ENCODE data around the gene SASH1. TPM values are rescaled to one million over a fixed set of nuclear protein-coding genes. Genes with fewer than 3 reads are reported as not detected.
A peak's percentile ranks its signal among the peaks of the same experiment; 100 is the strongest.

Gene SASH1
- total RNA-seq, 1 donor from 2014 or later, result 10.2 TPM

GRCh38 chr6:148470156-148470555 lies 127.5 kb downstream of the SASH1 start:
- Histone ChIP-seq H3K4me2 (no peak overlapping the region), H3K36me3 (no peaks in the 10 kb centered on the region), H3F3A (ENCODE audit: low read depth) (no peaks in the 10 kb centered on the region), H3K27ac (no peak overlapping the region), H3K4me1 (peaks cover 6% of the 10 kb centered on the region), H3K79me2 (ENCODE audit: low read depth) (no peaks in the 10 kb centered on the region), H3K4me3 (no peak overlapping the region), H2AFZ (replicated peaks) (no peak overlapping the region), H4K20me1 (ENCODE audit: low read depth) (no peaks in the 10 kb centered on the region), H3K27me3 (no peaks in the 10 kb centered on the region), H3K9me3 (ENCODE audit: low read depth) (no peaks in the 10 kb centered on the region), H3K9ac (no peak overlapping the region)
- H3K27ac Mint-ChIP-seq, result no peak overlapping the region
- H3K27me3 Mint-ChIP-seq (ENCODE audit: insufficient read depth, low read depth), result no peaks in the 10 kb centered on the region
- no peak for TF ChIP-seq EZH2phosphoT487 (IDR thresholded peaks at IDR 0.05)
- H3K36me3 Mint-ChIP-seq, result peaks cover 23% of the 10 kb centered on the region
- DNase-seq (ENCODE audit: low spot score), result no peak
- H3K4me1 Mint-ChIP-seq, result peaks cover 34% of the 10 kb centered on the region
- no peak overlapping the region for H3K4me3 Mint-ChIP-seq
- H3K9me3 Mint-ChIP-seq, result no peaks in the 10 kb centered on the region

GRCh38 chr6:148470606-148471465 lies 128.2 kb downstream of the SASH1 start:
- Histone ChIP-seq H4K20me1 (ENCODE audit: low read depth) (no peaks in the 10 kb centered on the region), H3K9ac (no peak overlapping the region), H3K36me3 (no peaks in the 10 kb centered on the region), H2AFZ (replicated peaks) (no peak overlapping the region), H3K4me3 (no peak overlapping the region), H3K4me1 (peaks cover 6% of the 10 kb centered on the region), H3K9me3 (ENCODE audit: low read depth) (no peaks in the 10 kb centered on the region), H3F3A (ENCODE audit: low read depth) (no peaks in the 10 kb centered on the region), H3K79me2 (ENCODE audit: low read depth) (no peaks in the 10 kb centered on the region), H3K27ac (no peak overlapping the region), H3K27me3 (no peaks in the 10 kb centered on the region), H3K4me2 (no peak overlapping the region)
- TF ChIP-seq CTCF (IDR thresholded peaks at IDR 0.05), result no peak
- TF ChIP-seq EZH2 (IDR thresholded peaks at IDR 0.05), result no peak
- TF ChIP-seq EZH2phosphoT487 (IDR thresholded peaks at IDR 0.05), result no peak
- H3K27ac Mint-ChIP-seq, result peak overlapping the region; percentile 64
- no peak overlapping the region for H3K4me3 Mint-ChIP-seq
- DNase-seq (ENCODE audit: low spot score), result no peak
- H3K9me3 Mint-ChIP-seq, result no peaks in the 10 kb centered on the region
- peaks cover 33% of the 10 kb centered on the region for H3K4me1 Mint-ChIP-seq
- no peaks in the 10 kb centered on the region for H3K27me3 Mint-ChIP-seq (ENCODE audit: insufficient read depth, low read depth)
- peaks cover 27% of the 10 kb centered on the region for H3K36me3 Mint-ChIP-seq

- peaks cover 35% of the 10 kb centered on the region for H3K36me3 Mint-ChIP-seq
- peak overlapping the region; percentile 30 for H3K27ac Mint-ChIP-seq
- Histone ChIP-seq H3K9me3 (ENCODE audit: low read depth) (no peaks in the 10 kb centered on the region), H3K27ac (no peak overlapping the region), H3K4me2 (no peak overlapping the region), H3K4me1 (peaks cover 6% of the 10 kb centered on the region), H3K4me3 (no peak overlapping the region), H3F3A (ENCODE audit: low read depth) (no peaks in the 10 kb centered on the region), H2AFZ (replicated peaks) (no peak overlapping the region), H3K27me3 (no peaks in the 10 kb centered on the region), H3K9ac (no peak overlapping the region), H3K79me2 (ENCODE audit: low read depth) (no peaks in the 10 kb centered on the region), H3K36me3 (no peaks in the 10 kb centered on the region), H4K20me1 (ENCODE audit: low read depth) (no peaks in the 10 kb centered on the region)
- no peak overlapping the region for H3K4me3 Mint-ChIP-seq
- no peaks in the 10 kb centered on the region for H3K9me3 Mint-ChIP-seq
- DNase-seq (ENCODE audit: low spot score), result no peak
- no peaks in the 10 kb centered on the region for H3K27me3 Mint-ChIP-seq (ENCODE audit: insufficient read depth, low read depth)
- TF ChIP-seq EZH2 (IDR thresholded peaks at IDR 0.05), result no peak
- TF ChIP-seq CTCF (IDR thresholded peaks at IDR 0.05), result no peak
- no peak for TF ChIP-seq EZH2phosphoT487 (IDR thresholded peaks at IDR 0.05)
- H3K4me1 Mint-ChIP-seq, result peaks cover 29% of the 10 kb centered on the region
Observed at GRCh38 chr6:148471624-148472159, 129.1 kb downstream of the SASH1 start.
